GM20431 (cell line): ENCODE results near the gene LRBA.

Experiments
- in situ Hi-C: fragments of 300-500 bp; cut with MseI, MboI; formaldehyde crosslinking; loops from one replicate; pipeline ENCODE4 v1.15.0; 2020; ENCODE audit warnings: low sequenced_read_pairs; ENCODE audit not compliant: unreplicated experiment

The LRBA gene

GRCh38 chr4:150826306-150826705, 188.8 kb downstream of the LRBA start:
- in situ Hi-C loops = no loop called here

GRCh38 chr4:150822407-150822806, 192.7 kb downstream of the LRBA start:
- in situ Hi-C loops = no loop called here

GRCh38 chr4:150821641-150822040, 193.4 kb downstream of the LRBA start:
- in situ Hi-C loops = no loop called here

GRCh38 chr4:150820409-150820808, 194.7 kb downstream of the LRBA start:
- in situ Hi-C loops = no loop called here

- in situ Hi-C loops = no loop called here
These were observed 196.4 kb downstream of the LRBA start for GRCh38 chr4:150818661-150819060.

GRCh38 chr4:150817804-150818528, 197.1 kb downstream of the LRBA start:
- in situ Hi-C loops = no loop called here

GRCh38 chr4:150817017-150817416, 198.1 kb downstream of the LRBA start:
- in situ Hi-C loops = no loop called here

- in situ Hi-C loops = no loop called here
These were observed 198.6 kb downstream of the LRBA start for GRCh38 chr4:150816491-150816890.

- in situ Hi-C loops = no loop called here
These were observed 200.2 kb downstream of the LRBA start for GRCh38 chr4:150814873-150815272.

GRCh38 chr4:150805183-150806025, 209.7 kb downstream of the LRBA start:
- in situ Hi-C loops = no loop called here

- in situ Hi-C loops = no loop called here
These were observed 213.3 kb downstream of the LRBA start for GRCh38 chr4:150801833-150802232.

- in situ Hi-C loops = no loop called here
These were observed 215.9 kb downstream of the LRBA start for GRCh38 chr4:150799207-150799606.

GRCh38 chr4:150794706-150795105, 220.4 kb downstream of the LRBA start:
- in situ Hi-C loops = no loop called here

- in situ Hi-C loops = no loop called here
These were observed 225.2 kb downstream of the LRBA start for GRCh38 chr4:150789864-150790263.

GRCh38 chr4:150784939-150785338, 230.1 kb downstream of the LRBA start:
- in situ Hi-C loops = no loop called here

- in situ Hi-C loops = no loop called here
These were observed 230.8 kb downstream of the LRBA start for GRCh38 chr4:150784305-150784704.

GRCh38 chr4:150782921-150783320, 232.2 kb downstream of the LRBA start:
- in situ Hi-C loops = no loop called here

- in situ Hi-C loops = no loop called here
These were observed 232.8 kb downstream of the LRBA start for GRCh38 chr4:150782311-150782710.

- in situ Hi-C loops = no loop called here
These were observed 233.9 kb downstream of the LRBA start for GRCh38 chr4:150781191-150781590.

- in situ Hi-C loops = no loop called here
These were observed 235.4 kb downstream of the LRBA start for GRCh38 chr4:150779707-150780106.

- in situ Hi-C loops = no loop called here
These were observed 241.2 kb downstream of the LRBA start for GRCh38 chr4:150773729-150774449.
